Gastroesophageal sphincter (tissue), 4 donors: ENCODE data around the gene MSRB2. TPM values are rescaled to one million over a fixed set of nuclear protein-coding genes. Genes with fewer than 3 reads are reported as not detected.

Source experiments
- ATAC-seq: fragments of 150-250 bp; one replicate; pipeline ENCODE4 v1.9.1; 2016; ENCODE audit warnings: mild to moderate bottlenecking, moderate library complexity
- H3K27ac ChIP-seq, 4 donors: fragments of 200-600 bp; sonication (generic) in 3 of 4; 1 replicate in 3 of 4; 2 replicates in 1 of 4; pipeline ENCODE4 v1.5.1; 2016 to 2019
- H3K27me3 ChIP-seq: fragments of 200-600 bp; sonication (generic); one replicate; pipeline ENCODE4 v1.5.1; 2019
- H3K36me3 ChIP-seq, 2 donors: fragments of 200-600 bp; sonication (generic); one replicate each; pipeline ENCODE4 v1.5.1; 2019; ENCODE audit warnings: control low read depth in 1 of 2
- H3K4me1 ChIP-seq, 3 donors: fragments of 200-600 bp; sonication (generic); 1 replicate in 2 of 3; 2 replicates in 1 of 3; pipeline ENCODE4 v1.5.1; 2016 to 2019; ENCODE audit warnings: control low read depth in 2 of 3
- H3K4me3 ChIP-seq, 2 donors: fragments of 200-600 bp; sonication (generic); one replicate each; pipeline ENCODE4 v1.5.1; 2019; ENCODE audit warnings: mild to moderate bottlenecking in 1 of 2, moderate library complexity in 1 of 2
- H3K9me3 ChIP-seq, 3 donors: fragments of 200-600 bp; sonication (generic); one replicate each; pipeline ENCODE4 v1.5.1; 2017 to 2019; ENCODE audit warnings: control low read depth in 2 of 3
- CTCF ChIP-seq, 4 experiments: fragments of 200-600 bp in 2 of 4; fragments of 450-650 bp in 2 of 4; sonication (generic) in 1 of 4; IDR thresholded peaks; one replicate each; pipeline ENCODE4 v1.5.1; 2017 to 2019; ENCODE audit warnings: antibody characterized with exemption in 4 of 4, mild to moderate bottlenecking in 2 of 4, moderate library complexity in 2 of 4
- EP300 ChIP-seq: sonication (generic); formaldehyde crosslinking; IDR thresholded peaks from one replicate; pipeline ENCODE4 v1.6.1; 2017; ENCODE audit warnings: antibody characterized with exemption, mild to moderate bottlenecking
- POLR2A ChIP-seq, 2 donors: fragments of 450-650 bp; IDR thresholded peaks; one replicate each; pipeline ENCODE4 v1.6.1; 2017; ENCODE audit warnings: antibody characterized with exemption in 2 of 2, mild to moderate bottlenecking in 2 of 2, moderate library complexity in 1 of 2
- POLR2AphosphoS5 ChIP-seq: sonication (generic); formaldehyde crosslinking; IDR thresholded peaks from one replicate; pipeline ENCODE4 v1.6.1; 2017; ENCODE audit warnings: antibody characterized with exemption
- WGBS, 2 donors: methylation state at CpG; one replicate each; pipeline ENCODE4 v1.1.5; 2018; ENCODE audit warnings: low coverage in 1 of 2; 5-methylcytosine and 5-hydroxymethylcytosine counted together
- total RNA-seq, 4 donors: library from RNA; depleted of rRNA; stranded (reverse); fragments of >200 nt; gene quantifications; one replicate each; pipeline ENCODE4 v1.1.0, GENCODE V29; 2016

Gene MSRB2
- total RNA-seq, 4 donors from 2014 or later, result 37.3 to 54.9 (median 42.8) TPM

GRCh38 chr10:23073527-23073926, 21.9 kb upstream of the MSRB2 start:
- Histone ChIP-seq H3K9me3 (no peaks in the 10 kb centered on the region), H3K27me3 (no peaks in the 10 kb centered on the region), H3K36me3 (no peaks in the 10 kb centered on the region), H3K27ac (no peak overlapping the region), H3K4me3 (no peak overlapping the region), H3K4me1 (peaks cover 0 to 5% (median 0%) of the 10 kb centered on the region in 3 donors)
- ATAC-seq, result no peak
- no peak for TF ChIP-seq POLR2A (IDR thresholded peaks at IDR 0.05)
- no peak for TF ChIP-seq CTCF (IDR thresholded peaks at IDR 0.05)
- no peak for TF ChIP-seq EP300
- TF ChIP-seq POLR2AphosphoS5, result no peak
- WGBS, 2 donors, result 100% methylated on average over 1 to 2 of the region's 3 CpGs

GRCh38 chr10:23075672-23076071, 19.7 kb upstream of the MSRB2 start:
- 90 to 100% methylated on average over 1 to 3 of the region's 3 CpGs for WGBS, 2 donors
- no peak for ATAC-seq
- Histone ChIP-seq H3K36me3 (no peaks in the 10 kb centered on the region), H3K27me3 (no peaks in the 10 kb centered on the region), H3K4me3 (no peak overlapping the region), H3K9me3 (no peaks in the 10 kb centered on the region), H3K4me1 (peaks cover 0 to under 1% (median 0%) of the 10 kb centered on the region in 3 donors), H3K27ac (no peak overlapping the region)
- TF ChIP-seq POLR2A (IDR thresholded peaks at IDR 0.05) (no peak), POLR2AphosphoS5 (no peak), CTCF (IDR thresholded peaks at IDR 0.05) (no peak), EP300 (no peak)

GRCh38 chr10:23078114-23078513, 17.3 kb upstream of the MSRB2 start:
- H3K4me1 ChIP-seq, result peaks cover 0 to 12% (median 0%) of the 10 kb centered on the region in 3 donors
- WGBS, 2 donors, result 94 to 100% methylated on average over 1 to 2 of the region's 2 CpGs
- no peaks in the 10 kb centered on the region for H3K27me3 ChIP-seq
- no peak for TF ChIP-seq EP300
- H3K4me3 ChIP-seq, result no peak overlapping the region
- H3K27ac ChIP-seq, result no peak overlapping the region
- no peaks in the 10 kb centered on the region for H3K36me3 ChIP-seq
- ATAC-seq, result no peak
- H3K9me3 ChIP-seq, result no peaks in the 10 kb centered on the region

GRCh38 chr10:23079700-23080099, 15.7 kb upstream of the MSRB2 start:
- Histone ChIP-seq H3K36me3 (no peaks in the 10 kb centered on the region), H3K4me3 (no peak overlapping the region), H3K27me3 (no peaks in the 10 kb centered on the region), H3K9me3 (no peaks in the 10 kb centered on the region), H3K27ac (no peak overlapping the region), H3K4me1 (peaks cover 0 to 12% (median 0%) of the 10 kb centered on the region in 3 donors)
- WGBS, 2 donors, result 78 to 100% methylated on average over 2 to 3 of the region's 4 CpGs
- TF ChIP-seq CTCF (IDR thresholded peaks at IDR 0.05) (no peak), POLR2AphosphoS5 (no peak), EP300 (no peak), POLR2A (IDR thresholded peaks at IDR 0.05) (no peak)
- ATAC-seq, result no peak

- 73 to 81% methylated on average over 7 of the region's 7 CpGs for WGBS, 2 donors
- peaks cover 0 to 12% (median 0%) of the 10 kb centered on the region in 3 donors for H3K4me1 ChIP-seq
- TF ChIP-seq CTCF (IDR thresholded peaks at IDR 0.05) (no peak), POLR2A (IDR thresholded peaks at IDR 0.05) (no peak), EP300 (no peak), POLR2AphosphoS5 (no peak)
- no peaks in the 10 kb centered on the region for H3K27me3 ChIP-seq
- H3K27ac ChIP-seq, result no peak overlapping the region
- no peak overlapping the region for H3K4me3 ChIP-seq
- ATAC-seq, result no peak
- no peaks in the 10 kb centered on the region for H3K9me3 ChIP-seq
- H3K36me3 ChIP-seq, result no peaks in the 10 kb centered on the region
Observed at GRCh38 chr10:23080262-23080661, 15.1 kb upstream of the MSRB2 start.
